ENCODE measurements around the gene SGK1.
"Not testable (repeated sequence)": the region's sequence is repeated elsewhere in the genome, so short reads cannot be mapped to it uniquely, and the experiment has no call there.

DNA sequence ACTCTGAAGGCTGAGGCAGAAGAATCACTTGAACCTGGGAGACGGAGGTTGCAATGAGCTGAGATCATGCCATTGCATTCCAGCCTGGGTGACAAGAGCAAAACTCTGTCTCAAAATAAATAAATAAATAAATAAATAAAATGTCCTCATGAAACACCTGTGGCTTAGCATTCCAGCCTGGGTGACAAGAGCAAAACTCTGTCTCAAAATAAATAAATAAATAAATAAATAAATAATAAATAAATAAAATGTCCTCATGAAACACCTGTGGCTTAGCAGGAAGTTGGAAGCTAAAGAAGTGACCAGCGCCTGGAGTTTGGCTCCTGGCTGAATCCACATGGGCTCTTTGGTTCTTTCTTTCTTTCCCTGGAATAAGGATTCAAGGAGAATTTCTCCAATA is 104.5 kb downstream of the SGK1 start:
- TF ChIP-seq POLR2A, CTCF (IDR thresholded peaks at IDR 0.05): not testable (repeated sequence)
